Esophagus squamous epithelium (tissue), 5 donors: ENCODE results near the gene TNKS2. TPM values are rescaled to one million over a fixed set of nuclear protein-coding genes. Genes with fewer than 3 reads are reported as not detected.
"Not testable (repeated sequence)": the region's sequence is repeated elsewhere in the genome, so short reads cannot be mapped to it uniquely, and the experiment has no call there.

Experiments used
- DNase-seq: peaks from one replicate; lab custom pipeline; 2025; lab: John Stamatoyannopoulos, UW
- H3K27ac ChIP-seq, 4 donors: fragments of 200-600 bp; sonication (generic); one replicate each; pipeline ENCODE4 v1.5.1; 2016 to 2019; ENCODE audit warnings: mild to moderate bottlenecking in 1 of 4
- H3K27me3 ChIP-seq, 4 donors: fragments of 200-600 bp; sonication (generic); 1 replicate in 3 of 4; 2 replicates in 1 of 4; pipeline versions ENCODE4 v1.5.1 to v1.6.0; 2017 to 2021; ENCODE audit warnings: antibody characterized with exemption in 1 of 4
- H3K36me3 ChIP-seq, 3 donors: fragments of 200-600 bp; sonication (generic); one replicate each; pipeline ENCODE4 v1.5.1; 2016 to 2019
- H3K4me1 ChIP-seq, 3 donors: fragments of 200-600 bp; sonication (generic); one replicate each; pipeline ENCODE4 v1.5.1; 2017 to 2019
- H3K4me3 ChIP-seq, 4 donors: fragments of 200-600 bp; sonication (generic); 1 replicate in 3 of 4; 2 replicates in 1 of 4; pipeline ENCODE4 v1.5.1; 2016 to 2019; ENCODE audit warnings: mild to moderate bottlenecking in 2 of 4, moderate library complexity in 1 of 4
- H3K9me3 ChIP-seq, 3 donors: fragments of 200-600 bp; sonication (generic); one replicate each; pipeline ENCODE4 v1.5.1; 2016 to 2019
- CTCF ChIP-seq, 6 experiments: fragments of 450-650 bp in 4 of 6; fragments of 200-600 bp in 2 of 6; sonication (generic) in 2 of 6; IDR thresholded peaks; one replicate each; pipeline ENCODE4 v1.5.1; 2016 to 2019; ENCODE audit warnings: antibody characterized with exemption in 6 of 6, mild to moderate bottlenecking in 4 of 6, moderate library complexity in 4 of 6
- POLR2A ChIP-seq, 4 donors: fragments of 450-650 bp; IDR thresholded peaks; one replicate each; pipeline ENCODE4 v1.6.1; 2017; ENCODE audit warnings: antibody characterized with exemption in 4 of 4, mild to moderate bottlenecking in 4 of 4, moderate library complexity in 3 of 4
- WGBS, 2 donors: methylation state at CpG; one replicate each; pipeline ENCODE4 v1.1.5; 2018; 5-methylcytosine and 5-hydroxymethylcytosine counted together
- intact Hi-C: fragments of 100-400 bp; cut with DNase I; formaldehyde crosslinking; loops from one replicate; pipeline ENCODE4 v1.15.0; 2022
- total RNA-seq, 4 donors: library from RNA; depleted of rRNA; stranded (reverse); fragments of >200 nt; gene quantifications; one replicate each; pipeline ENCODE4 v1.1.0, GENCODE V29; 2016
- donor health status: DM: yes; HTN: yes; CAD: no.

The TNKS2 gene
- total RNA-seq, 4 donors from 2014 or later = 33.1 to 43.5 (median 39.2) TPM

- Histone ChIP-seq H3K27me3 (peaks cover 0 to 9% (median 0%) of the 10 kb centered on the region in 4 donors), H3K36me3 (no peaks in the 10 kb centered on the region), H3K9me3 (no peaks in the 10 kb centered on the region), H3K4me3 (peak overlapping the region; percentile 31 to 82 (median 56)), H3K27ac (peak overlapping the region in 2 of 4 donors; percentile 19 to 30), H3K4me1 (peaks cover 15 to 40% (median 28%) of the 10 kb centered on the region in 3 donors)
- no peak for DNase-seq
- TF ChIP-seq CTCF (IDR thresholded peaks at IDR 0.05) (no peak), POLR2A (IDR thresholded peaks at IDR 0.05) (no peak)
- WGBS, 2 donors = 0 to 1% methylated on average over 21 to 32 of the region's 59 CpGs
- intact Hi-C loops = no loop called here
Observed at GRCh38 chr10:91887272-91888076, 89.2 kb downstream of the TNKS2 start.

- H3K27me3 ChIP-seq = peaks cover 0 to 9% (median 0%) of the 10 kb centered on the region in 4 donors
- H3K36me3 ChIP-seq = no peaks in the 10 kb centered on the region
- DNase-seq = no peak
- no peak overlapping the region for H3K4me3 ChIP-seq
- H3K9me3 ChIP-seq = no peaks in the 10 kb centered on the region
- TF ChIP-seq CTCF (IDR thresholded peaks at IDR 0.05) = no peak
- TF ChIP-seq POLR2A (IDR thresholded peaks at IDR 0.05) = no peak
- peaks cover 3 to 16% (median 12%) of the 10 kb centered on the region in 3 donors for H3K4me1 ChIP-seq
- WGBS, 2 donors = 67 to 100% methylated on average over 1 of the region's 1 CpG
- intact Hi-C loops = no loop called here
- no peak overlapping the region for H3K27ac ChIP-seq
Observed at GRCh38 chr10:91891125-91892001, 93.1 kb downstream of the TNKS2 start.

GRCh38 chr10:91893051-91893450, 94.8 kb downstream of the TNKS2 start:
- peaks cover 0 to 3% (median under 1%) of the 10 kb centered on the region in 3 donors for H3K4me1 ChIP-seq
- no peak for TF ChIP-seq CTCF (IDR thresholded peaks at IDR 0.05)
- no peak for TF ChIP-seq POLR2A (IDR thresholded peaks at IDR 0.05)
- intact Hi-C loops = no loop called here
- no peaks in the 10 kb centered on the region for H3K36me3 ChIP-seq
- no peak for DNase-seq
- peaks cover 0 to 5% (median 0%) of the 10 kb centered on the region in 4 donors for H3K27me3 ChIP-seq
- 96 to 100% methylated on average over 2 of the region's 2 CpGs for WGBS, 2 donors
- H3K4me3 ChIP-seq = no peak overlapping the region
- H3K9me3 ChIP-seq = no peaks in the 10 kb centered on the region
- no peak overlapping the region for H3K27ac ChIP-seq

GRCh38 chr10:91894261-91894685, 96.0 kb downstream of the TNKS2 start:
- H3K27ac ChIP-seq, DNase-seq, H3K36me3 ChIP-seq, H3K9me3 ChIP-seq, intact Hi-C loops, H3K4me3 ChIP-seq, H3K4me1 ChIP-seq, H3K27me3 ChIP-seq: not testable (repeated sequence)
- WGBS, 2 donors = 63 to 83% methylated on average over 8 to 14 of the region's 14 CpGs

- H3K9me3 ChIP-seq = no peaks in the 10 kb centered on the region
- WGBS, 2 donors = 41 to 88% methylated on average over 2 to 3 of the region's 3 CpGs
- DNase-seq = no peak
- no peak overlapping the region for H3K27ac ChIP-seq
- no peak overlapping the region for H3K4me3 ChIP-seq
- H3K27me3 ChIP-seq = no peaks in the 10 kb centered on the region
- intact Hi-C loops = no loop called here
- TF ChIP-seq CTCF (IDR thresholded peaks at IDR 0.05) (no peak), POLR2A (IDR thresholded peaks at IDR 0.05) (no peak)
- peaks cover 0 to under 1% (median 0%) of the 10 kb centered on the region in 3 donors for H3K4me1 ChIP-seq
- H3K36me3 ChIP-seq = no peaks in the 10 kb centered on the region
Observed at GRCh38 chr10:91896212-91896756, 98.1 kb downstream of the TNKS2 start.
